Nephron progenitor cell (in vitro differentiated cells): ENCODE data around the gene ZDHHC8.

Source experiments
- DNase-seq: peaks from one replicate; pipeline ENCODE4 v3.0.0; 2021
- H3K27ac Mint-ChIP-seq: 2 replicates; pipeline ENCODE4 v1.8.0; 2021; ENCODE audit warnings: mild to moderate bottlenecking, moderate library complexity, mixed read lengths
- H3K27me3 Mint-ChIP-seq: 2 replicates; pipeline ENCODE4 v1.8.0; 2021; ENCODE audit warnings: mild to moderate bottlenecking, low read depth, mixed read lengths; ENCODE audit not compliant: poor library complexity
- H3K36me3 Mint-ChIP-seq: 2 replicates; pipeline ENCODE4 v1.8.0; 2021; ENCODE audit warnings: low read depth, mixed read lengths
- H3K4me1 Mint-ChIP-seq: 2 replicates; pipeline ENCODE4 v1.8.0; 2021; ENCODE audit warnings: mixed read lengths
- H3K4me3 Mint-ChIP-seq: 2 replicates; pipeline ENCODE4 v1.8.0; 2021; ENCODE audit warnings: mild to moderate bottlenecking, moderate library complexity, mixed read lengths
- H3K9me3 Mint-ChIP-seq: 2 replicates; pipeline ENCODE4 v1.8.0; 2021; ENCODE audit warnings: mild to moderate bottlenecking, moderate library complexity, mixed read lengths
- TF ChIP-seq, protein P1 (sequence below): fragments of 200-600 bp; sonication (generic); IDR thresholded peaks from 2 replicates; pipeline ENCODE4 v1.5.0; 2021; ENCODE audit warnings: antibody characterized with exemption

ZDHHC8 gene

DNA sequence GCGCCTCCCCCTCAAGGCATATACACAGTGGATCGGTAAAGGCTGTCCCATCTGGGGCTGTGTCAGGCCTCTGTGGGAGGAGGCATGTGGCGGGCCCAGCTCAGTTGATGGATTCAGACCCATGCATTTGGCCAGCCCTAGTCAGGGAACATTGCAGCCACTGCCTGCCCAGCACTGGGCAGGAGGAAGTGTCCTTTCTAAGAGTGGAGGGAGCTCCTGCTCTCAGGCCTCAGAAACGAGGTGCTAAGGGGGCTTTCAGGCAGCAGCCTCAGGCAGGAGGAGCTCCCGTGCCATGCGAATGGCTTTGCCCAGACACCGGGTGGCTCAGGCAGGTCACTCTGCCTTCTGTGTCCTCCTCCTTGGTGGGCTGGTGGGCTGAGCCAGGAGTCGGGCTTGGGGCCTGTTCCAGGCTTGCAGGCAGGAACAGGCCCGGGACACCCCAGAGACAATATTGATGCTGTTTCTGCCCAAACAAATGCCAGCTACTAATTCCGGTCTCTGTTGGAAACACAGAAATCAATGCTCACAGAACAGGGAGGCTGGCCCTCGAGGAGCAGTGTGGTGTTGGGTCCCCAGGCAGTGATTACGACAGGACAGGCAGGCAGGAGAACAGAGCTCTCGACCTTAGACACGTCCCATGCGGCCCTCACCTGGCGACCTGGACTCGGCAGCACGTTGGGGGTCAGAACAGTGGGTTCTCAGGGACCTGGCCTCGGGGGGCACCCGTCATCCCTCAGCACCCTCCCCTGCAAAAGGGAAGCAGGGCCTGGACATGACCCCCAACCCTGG lies 61.6 kb downstream of the ZDHHC8 start:
- peaks cover 5% of the 10 kb centered on the region for H3K4me1 Mint-ChIP-seq
- H3K36me3 Mint-ChIP-seq, result no peaks in the 10 kb centered on the region
- H3K4me3 Mint-ChIP-seq, result no peak overlapping the region
- DNase-seq, result no peak
- H3K9me3 Mint-ChIP-seq, result no peaks in the 10 kb centered on the region
- H3K27me3 Mint-ChIP-seq, result peaks cover 28% of the 10 kb centered on the region
- TF ChIP-seq, protein P1, sequence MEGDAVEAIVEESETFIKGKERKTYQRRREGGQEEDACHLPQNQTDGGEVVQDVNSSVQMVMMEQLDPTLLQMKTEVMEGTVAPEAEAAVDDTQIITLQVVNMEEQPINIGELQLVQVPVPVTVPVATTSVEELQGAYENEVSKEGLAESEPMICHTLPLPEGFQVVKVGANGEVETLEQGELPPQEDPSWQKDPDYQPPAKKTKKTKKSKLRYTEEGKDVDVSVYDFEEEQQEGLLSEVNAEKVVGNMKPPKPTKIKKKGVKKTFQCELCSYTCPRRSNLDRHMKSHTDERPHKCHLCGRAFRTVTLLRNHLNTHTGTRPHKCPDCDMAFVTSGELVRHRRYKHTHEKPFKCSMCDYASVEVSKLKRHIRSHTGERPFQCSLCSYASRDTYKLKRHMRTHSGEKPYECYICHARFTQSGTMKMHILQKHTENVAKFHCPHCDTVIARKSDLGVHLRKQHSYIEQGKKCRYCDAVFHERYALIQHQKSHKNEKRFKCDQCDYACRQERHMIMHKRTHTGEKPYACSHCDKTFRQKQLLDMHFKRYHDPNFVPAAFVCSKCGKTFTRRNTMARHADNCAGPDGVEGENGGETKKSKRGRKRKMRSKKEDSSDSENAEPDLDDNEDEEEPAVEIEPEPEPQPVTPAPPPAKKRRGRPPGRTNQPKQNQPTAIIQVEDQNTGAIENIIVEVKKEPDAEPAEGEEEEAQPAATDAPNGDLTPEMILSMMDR, result no peak
- H3K27ac Mint-ChIP-seq, result no peak overlapping the region

DNA sequence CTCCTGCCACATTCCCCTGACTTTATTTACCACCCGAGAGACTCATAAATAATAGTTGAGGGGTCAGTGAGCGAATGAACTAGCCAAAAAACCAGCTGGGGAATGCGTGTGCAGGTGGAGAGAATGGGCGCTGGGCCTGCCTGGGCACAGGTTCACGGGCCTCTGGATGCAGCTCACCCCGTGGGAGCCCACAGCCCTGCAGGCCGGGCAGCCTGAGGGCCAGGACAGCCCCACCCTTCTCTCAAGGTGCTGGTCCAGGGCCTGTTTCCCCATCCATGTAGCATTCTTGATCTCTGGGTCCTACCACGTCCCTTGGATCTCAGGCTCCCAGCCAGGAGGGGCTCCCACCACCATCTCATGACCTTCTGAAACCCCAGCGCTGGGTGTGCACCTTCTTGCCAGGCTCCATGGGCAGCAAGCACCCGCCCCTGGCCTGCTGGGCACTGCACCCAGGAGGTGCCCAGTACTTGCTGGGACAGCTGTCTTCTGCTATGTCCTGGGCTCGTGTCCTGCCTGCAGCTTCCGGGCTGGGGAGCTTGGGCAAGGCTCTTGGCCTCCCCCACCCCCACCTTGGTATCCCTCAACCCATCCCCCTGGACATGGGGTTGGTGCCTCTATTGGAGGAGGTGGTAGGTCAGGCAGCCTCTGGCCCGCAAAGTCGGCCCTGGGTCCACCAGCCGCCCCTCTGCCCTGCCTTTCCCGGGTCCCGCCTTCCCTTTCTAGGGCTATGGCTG lies 62.3 kb downstream of the ZDHHC8 start:
- H3K27ac Mint-ChIP-seq, result no peak overlapping the region
- H3K36me3 Mint-ChIP-seq, result no peaks in the 10 kb centered on the region
- H3K4me1 Mint-ChIP-seq, result peaks cover 5% of the 10 kb centered on the region
- DNase-seq, result no peak
- H3K27me3 Mint-ChIP-seq, result peaks cover 28% of the 10 kb centered on the region
- TF ChIP-seq, protein P1, result no peak
- H3K4me3 Mint-ChIP-seq, result no peak overlapping the region
- no peaks in the 10 kb centered on the region for H3K9me3 Mint-ChIP-seq

DNA sequence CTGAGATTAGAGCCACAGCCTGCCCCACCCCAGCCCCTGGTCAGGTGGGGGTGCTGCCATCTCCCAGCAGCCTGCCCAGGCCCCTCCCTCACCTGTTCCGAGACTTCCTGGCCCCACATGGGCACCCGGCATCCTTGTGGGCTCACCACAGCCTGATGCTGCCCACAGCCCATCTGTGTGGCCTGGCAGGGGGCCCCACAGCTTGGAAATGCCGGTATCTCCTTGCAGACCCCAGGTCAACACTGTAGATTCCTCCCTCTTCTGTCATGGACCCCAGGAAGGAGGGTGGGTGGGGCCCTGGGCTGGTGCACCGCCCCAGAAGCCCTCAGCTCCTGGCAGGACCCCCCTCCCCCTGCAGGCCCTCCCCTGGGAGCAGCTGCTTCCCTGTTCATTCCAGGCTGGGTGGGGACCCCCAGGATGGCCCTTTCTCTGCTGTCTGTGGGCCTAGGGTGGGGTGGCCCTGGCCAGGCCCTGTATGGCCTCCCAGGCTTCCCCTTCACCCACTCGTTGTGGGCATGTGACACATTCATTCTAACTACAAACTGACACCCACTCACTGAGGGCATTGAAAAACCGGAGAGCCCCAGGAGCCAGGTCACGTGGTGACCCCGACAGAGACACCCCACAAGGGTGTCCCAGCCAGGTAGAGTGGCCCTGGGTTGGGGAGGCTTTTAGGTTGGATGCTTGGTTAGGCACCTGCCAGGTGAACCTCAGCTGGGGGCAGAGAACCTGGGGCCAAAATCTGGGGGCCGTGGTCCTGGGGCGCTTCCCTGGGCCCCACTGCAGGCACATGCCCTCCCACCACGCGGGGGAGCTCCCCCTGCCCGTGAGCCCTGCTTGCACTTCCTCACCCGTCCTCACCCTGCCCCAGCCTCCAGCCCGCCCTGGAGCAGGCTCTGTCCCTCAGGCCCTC lies 63.3 kb downstream of the ZDHHC8 start:
- Mint-ChIP-seq H3K27ac (no peak overlapping the region), H3K9me3 (no peaks in the 10 kb centered on the region), H3K4me3 (no peak overlapping the region), H3K27me3 (peaks cover 22% of the 10 kb centered on the region), H3K36me3 (no peaks in the 10 kb centered on the region), H3K4me1 (peaks cover 5% of the 10 kb centered on the region)
- DNase-seq, result no peak
- TF ChIP-seq, protein P1, result no peak

DNA sequence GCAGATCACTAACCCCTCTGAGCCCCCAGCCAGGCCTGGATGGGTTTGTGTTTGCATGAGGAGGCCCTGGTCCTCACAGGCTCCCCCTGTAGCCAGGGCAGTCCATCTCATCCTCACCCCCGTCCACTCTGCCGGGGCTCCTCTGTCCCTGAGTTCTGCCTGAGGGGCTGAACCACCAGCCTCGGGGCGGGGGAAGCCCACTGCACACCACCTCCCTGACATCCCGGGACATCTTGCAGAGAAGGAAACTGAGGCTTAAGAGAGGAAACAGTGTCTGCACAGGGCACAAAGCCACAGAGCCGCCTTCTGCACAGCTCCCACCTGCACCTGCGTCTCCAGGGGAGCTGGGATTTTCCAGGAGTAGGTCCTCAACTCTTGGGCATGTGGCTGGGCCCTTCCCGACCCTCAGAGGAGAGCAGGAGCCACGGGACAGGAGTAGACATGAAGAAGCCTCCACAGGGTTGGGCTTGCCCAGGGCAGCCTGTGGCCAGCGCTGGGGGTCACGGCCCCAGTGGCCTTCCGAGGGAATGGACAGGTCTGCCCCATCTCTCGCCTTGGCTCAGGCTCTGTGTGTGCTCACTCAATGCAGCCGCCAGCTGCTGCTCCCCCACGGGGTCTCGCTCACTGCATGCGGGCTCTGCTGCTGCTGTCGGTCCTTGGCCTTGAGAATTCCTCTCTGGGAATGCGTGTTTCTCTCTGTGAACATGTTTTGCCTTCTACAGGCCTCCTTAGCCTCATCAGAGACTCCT lies 64.7 kb downstream of the ZDHHC8 start:
- Mint-ChIP-seq H3K36me3 (no peaks in the 10 kb centered on the region), H3K4me1 (peaks cover 5% of the 10 kb centered on the region), H3K9me3 (no peaks in the 10 kb centered on the region), H3K27me3 (peaks cover 9% of the 10 kb centered on the region), H3K27ac (no peak overlapping the region), H3K4me3 (no peak overlapping the region)
- TF ChIP-seq, protein P1, result no peak
- no peak for DNase-seq
